AG04449 (cell line): ENCODE data around the gene PIP5K1B.

Experiments used
- CTCF ChIA-PET: fragments of 350-600 bp; formaldehyde crosslinking; extraction: SDS; loops from one replicate; lab custom pipeline; 2021; ENCODE audit warnings: antibody characterized with exemption; lab: Yijun Ruan, JAX
- POLR2A ChIA-PET: fragments of 400-600, 350-600 bp; formaldehyde crosslinking; extraction: SDS; loops from one replicate; lab custom pipeline; 2020; ENCODE audit warnings: antibody characterized with exemption, inconsistent platforms; lab: Yijun Ruan, JAX
- DNase-seq: peaks from one replicate; pipeline ENCODE4 v3.0.0-alpha.2; 2010; ENCODE audit warnings: low read depth, low spot score
- H3K4me3 ChIP-seq: 2 replicates; pipeline ENCODE4 v1.5.1; 2011; ENCODE audit warnings: low read depth, mild to moderate bottlenecking, control low read depth, low read length
- TF ChIP-seq, protein P1 (sequence below): IDR thresholded peaks from one replicate; pipeline ENCODE4 v1.5.1; 2011; ENCODE audit warnings: mild to moderate bottlenecking, moderate library complexity, low read length, control low read depth, inconsistent platforms; ENCODE audit not compliant: insufficient read depth; ENCODE audit errors: missing control alignments

Gene PIP5K1B

GRCh38 chr9:68869022-68869421 is 164.0 kb downstream of the PIP5K1B start:
- H3K4me3 ChIP-seq = no peak overlapping the region
- TF ChIP-seq, protein P1, sequence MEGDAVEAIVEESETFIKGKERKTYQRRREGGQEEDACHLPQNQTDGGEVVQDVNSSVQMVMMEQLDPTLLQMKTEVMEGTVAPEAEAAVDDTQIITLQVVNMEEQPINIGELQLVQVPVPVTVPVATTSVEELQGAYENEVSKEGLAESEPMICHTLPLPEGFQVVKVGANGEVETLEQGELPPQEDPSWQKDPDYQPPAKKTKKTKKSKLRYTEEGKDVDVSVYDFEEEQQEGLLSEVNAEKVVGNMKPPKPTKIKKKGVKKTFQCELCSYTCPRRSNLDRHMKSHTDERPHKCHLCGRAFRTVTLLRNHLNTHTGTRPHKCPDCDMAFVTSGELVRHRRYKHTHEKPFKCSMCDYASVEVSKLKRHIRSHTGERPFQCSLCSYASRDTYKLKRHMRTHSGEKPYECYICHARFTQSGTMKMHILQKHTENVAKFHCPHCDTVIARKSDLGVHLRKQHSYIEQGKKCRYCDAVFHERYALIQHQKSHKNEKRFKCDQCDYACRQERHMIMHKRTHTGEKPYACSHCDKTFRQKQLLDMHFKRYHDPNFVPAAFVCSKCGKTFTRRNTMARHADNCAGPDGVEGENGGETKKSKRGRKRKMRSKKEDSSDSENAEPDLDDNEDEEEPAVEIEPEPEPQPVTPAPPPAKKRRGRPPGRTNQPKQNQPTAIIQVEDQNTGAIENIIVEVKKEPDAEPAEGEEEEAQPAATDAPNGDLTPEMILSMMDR = no peak
- DNase-seq = no peak
- CTCF ChIA-PET = interaction anchor here (0.9 kb wide), 1 partner anchor 18 kb away, joined by 3 read pairs; no protein-coding TSS in a partner anchor
- POLR2A ChIA-PET = no interaction called here

DNA sequence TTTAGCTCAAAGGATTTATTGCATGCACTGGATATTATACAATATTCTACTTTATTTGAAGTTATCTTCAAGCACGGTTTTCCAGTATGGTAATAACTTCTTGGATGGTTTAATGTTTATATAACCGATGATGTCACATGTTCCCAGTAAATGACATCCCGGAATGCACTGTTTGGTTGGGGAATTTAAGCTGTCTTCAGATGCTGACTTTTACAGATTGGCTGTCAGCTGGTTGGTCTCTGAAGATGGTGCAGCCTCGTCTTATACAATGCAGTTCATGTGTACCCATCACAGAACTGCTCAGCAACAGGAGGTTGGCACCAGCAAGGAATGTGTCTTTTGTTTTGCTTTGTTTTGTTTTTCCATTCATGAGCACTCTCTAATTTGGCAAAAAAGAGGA is 165.0 kb downstream of the PIP5K1B start:
- ChIA-PET POLR2A (no interaction called here), CTCF (no interaction called here)
- TF ChIP-seq, protein P1 = no peak
- no peak overlapping the region for H3K4me3 ChIP-seq
- DNase-seq = no peak

- DNase-seq = no peak
- POLR2A ChIA-PET = no interaction called here
- no peak overlapping the region for H3K4me3 ChIP-seq
- CTCF ChIA-PET = no interaction called here
- TF ChIP-seq, protein P1 = no peak
Measured at GRCh38 chr9:68871236-68871635, 166.2 kb downstream of the PIP5K1B start.

- no peak for DNase-seq
- ChIA-PET CTCF (no interaction called here), POLR2A (no interaction called here)
- no peak overlapping the region for H3K4me3 ChIP-seq
- TF ChIP-seq, protein P1 = no peak
Measured at GRCh38 chr9:68872026-68872501, 167.0 kb downstream of the PIP5K1B start.

- CTCF ChIA-PET = no interaction called here
- no peak overlapping the region for H3K4me3 ChIP-seq
- no peak for DNase-seq
- TF ChIP-seq, protein P1 = no peak
- POLR2A ChIA-PET = no interaction called here
Measured at GRCh38 chr9:68873179-68873578, 168.1 kb downstream of the PIP5K1B start.

- CTCF ChIA-PET = no interaction called here
- POLR2A ChIA-PET = no interaction called here
- DNase-seq = no peak
- TF ChIP-seq, protein P1 = no peak
- H3K4me3 ChIP-seq = no peak overlapping the region
Measured at GRCh38 chr9:68876273-68876672, 171.2 kb downstream of the PIP5K1B start.
